GM12878 (cell line): ENCODE results near the gene HMX3. TPM values are rescaled to one million over a fixed set of nuclear protein-coding genes. Genes with fewer than 3 reads are reported as not detected.

ENCODE experiments used
- EED ChIP-seq: sonication (generic); IDR thresholded peaks from 2 replicates; pipeline ENCODE4 v1.6.1; 2016; ENCODE audit warnings: antibody characterized with exemption, low read depth
- EP300 ChIP-seq, 2 experiments: fragments of 150-350 bp in 1 of 2; IDR thresholded peaks; 2 replicates each; pipeline ENCODE4 v1.6.1; 2011 to 2012; ENCODE audit warnings: low read depth in 2 of 2, low read length in 2 of 2, borderline replicate concordance in 1 of 2, improper control_type of control experiment in 1 of 2, inconsistent platforms in 1 of 2; ENCODE audit not compliant: control insufficient read depth in 1 of 2
- ESRRA ChIP-seq: IDR thresholded peaks from 2 replicates; pipeline ENCODE4 v1.6.1; 2012; ENCODE audit warnings: mild to moderate bottlenecking, low read length, improper control_type of control experiment
- ETV6 ChIP-seq, 2 experiments: fragments of 450-650 bp in 1 of 2; IDR thresholded peaks in 1 of 2; conservative IDR thresholded peaks in 1 of 2; 2 replicates each; pipeline ENCODE4 v1.6.1; 2014; ENCODE audit warnings: antibody characterized with exemption in 1 of 2, borderline replicate concordance in 1 of 2, low read depth in 1 of 2, mild to moderate bottlenecking in 1 of 2, moderate library complexity in 1 of 2
- FOXM1 ChIP-seq: IDR thresholded peaks from 2 replicates; pipeline ENCODE4 v1.6.1; 2012; ENCODE audit warnings: low read depth, mild to moderate bottlenecking, inconsistent platforms, low read length, moderate library complexity
- IKZF1 ChIP-seq: fragments of 450-650 bp; conservative IDR thresholded peaks from 2 replicates; pipeline ENCODE4 v1.6.1; 2017; ENCODE audit warnings: antibody characterized with exemption, mild to moderate bottlenecking
- KLF5 ChIP-seq: fragments of 450-650 bp; IDR thresholded peaks from 2 replicates; pipeline ENCODE4 v1.6.1; 2014; ENCODE audit warnings: mild to moderate bottlenecking; ENCODE audit not compliant: partially characterized antibody
- LARP7 ChIP-seq: fragments of 450-650 bp; IDR thresholded peaks from 2 replicates; pipeline ENCODE4 v1.6.1; 2017; ENCODE audit warnings: mild to moderate bottlenecking
- MYC ChIP-seq: IDR thresholded peaks from 2 replicates; pipeline ENCODE4 v1.6.1; 2011; ENCODE audit warnings: mild to moderate bottlenecking, low read length, moderate library complexity, inconsistent platforms; ENCODE audit not compliant: insufficient read depth, insufficient replicate concordance, insufficient read length, severe bottlenecking
- RAD21 ChIP-seq: IDR thresholded peaks from 2 replicates; pipeline ENCODE4 v1.6.1; 2011; ENCODE audit warnings: mild to moderate bottlenecking, low read depth, low read length, moderate library complexity; ENCODE audit not compliant: insufficient read depth
- RUNX3 ChIP-seq: IDR thresholded peaks from 2 replicates; pipeline ENCODE4 v1.6.1; 2012; ENCODE audit warnings: low read length, inconsistent platforms
- SMC3 ChIP-seq: IDR thresholded peaks from 2 replicates; pipeline ENCODE4 v1.6.1; 2011; ENCODE audit warnings: low read length, improper control_type of control experiment, borderline replicate concordance
- SRF ChIP-seq, 2 experiments: IDR thresholded peaks; 2 replicates each; pipeline ENCODE4 v1.6.1; 2011; ENCODE audit warnings: low read depth in 2 of 2, low read length in 2 of 2, mild to moderate bottlenecking in 1 of 2, moderate library complexity in 1 of 2
- ZNF24 ChIP-seq: fragments of 450-650 bp; IDR thresholded peaks from 2 replicates; pipeline ENCODE4 v1.6.1; 2017; ENCODE audit warnings: antibody characterized with exemption, mild to moderate bottlenecking
- polyA plus RNA-seq, 11 experiments: library from polyadenylated mRNA; depleted of rRNA in 4 of 11; unstranded in 6 of 11; stranded (reverse) in 5 of 11; fragments of >200 nt; fragmentation: Nextera tagmentation in 4 of 11; fragmentation: Illumina TruSeq in 1 of 11; extraction: Ambion mirVana in 4 of 11; extraction: Trizol in 1 of 11; gene quantifications; 1 replicate in 1 of 11; 2 replicates in 10 of 11; pipeline versions ENCODE4 v1.2.1 to v1.2.3, GENCODE V29; 2011 to 2016; ENCODE audit warnings: inconsistent platforms in 2 of 11, missing spikeins in 2 of 11, low read depth in 1 of 11
- total RNA-seq, 4 experiments: library from RNA; depleted of rRNA in 3 of 4; stranded (reverse); fragments of >200 nt in 3 of 4; fragmentation: Illumina TruSeq in 1 of 4; extraction: Trizol in 1 of 4; gene quantifications; 2 replicates each; pipeline versions ENCODE4 v1.2.1 to v1.2.3, GENCODE V29; 2013 to 2021
- TF ChIP-seq, protein P1 (sequence below): IDR thresholded peaks from 2 replicates; pipeline ENCODE4 v1.6.1; 2011; ENCODE audit warnings: borderline replicate concordance, low read depth, mild to moderate bottlenecking, moderate library complexity, low read length; ENCODE audit not compliant: insufficient read depth, poor library complexity, severe bottlenecking
- TF ChIP-seq, protein P2 (sequence below): fragments of 450-650 bp; IDR thresholded peaks from 2 replicates; pipeline ENCODE4 v1.6.1; 2017; ENCODE audit warnings: mild to moderate bottlenecking
- TF ChIP-seq, protein P3 (sequence below), 3 experiments: IDR thresholded peaks in 2 of 3; conservative IDR thresholded peaks in 1 of 3; 2 replicates each; pipeline ENCODE4 v1.5.1; 2011; ENCODE audit warnings: low read depth in 3 of 3, low read length in 3 of 3, mild to moderate bottlenecking in 3 of 3, control low read depth in 2 of 3, moderate library complexity in 2 of 3, inconsistent platforms in 1 of 3, mixed read lengths in 1 of 3; ENCODE audit not compliant: control insufficient read depth in 2 of 3, insufficient read depth in 1 of 3; ENCODE audit errors: extremely low read depth in 1 of 3
- TF ChIP-seq, protein P4 (sequence below): IDR thresholded peaks from 2 replicates; pipeline ENCODE4 v1.6.1; 2011; ENCODE audit warnings: low read depth, mild to moderate bottlenecking, low read length, moderate library complexity, borderline replicate concordance; ENCODE audit errors: extremely low read depth
- TF ChIP-seq, protein P5 (sequence below): fragments of 450-650 bp; IDR thresholded peaks from 2 replicates; pipeline ENCODE4 v1.6.1; 2016; ENCODE audit warnings: mild to moderate bottlenecking

Gene HMX3
- total and polyA plus RNA-seq, 10 of the 15 experiments (the other 5 are each of a cell fraction or from before 2014, with no cell fraction given): 0.63 to 60.5 (median 15.3) TPM; not detected in 2

DNA sequence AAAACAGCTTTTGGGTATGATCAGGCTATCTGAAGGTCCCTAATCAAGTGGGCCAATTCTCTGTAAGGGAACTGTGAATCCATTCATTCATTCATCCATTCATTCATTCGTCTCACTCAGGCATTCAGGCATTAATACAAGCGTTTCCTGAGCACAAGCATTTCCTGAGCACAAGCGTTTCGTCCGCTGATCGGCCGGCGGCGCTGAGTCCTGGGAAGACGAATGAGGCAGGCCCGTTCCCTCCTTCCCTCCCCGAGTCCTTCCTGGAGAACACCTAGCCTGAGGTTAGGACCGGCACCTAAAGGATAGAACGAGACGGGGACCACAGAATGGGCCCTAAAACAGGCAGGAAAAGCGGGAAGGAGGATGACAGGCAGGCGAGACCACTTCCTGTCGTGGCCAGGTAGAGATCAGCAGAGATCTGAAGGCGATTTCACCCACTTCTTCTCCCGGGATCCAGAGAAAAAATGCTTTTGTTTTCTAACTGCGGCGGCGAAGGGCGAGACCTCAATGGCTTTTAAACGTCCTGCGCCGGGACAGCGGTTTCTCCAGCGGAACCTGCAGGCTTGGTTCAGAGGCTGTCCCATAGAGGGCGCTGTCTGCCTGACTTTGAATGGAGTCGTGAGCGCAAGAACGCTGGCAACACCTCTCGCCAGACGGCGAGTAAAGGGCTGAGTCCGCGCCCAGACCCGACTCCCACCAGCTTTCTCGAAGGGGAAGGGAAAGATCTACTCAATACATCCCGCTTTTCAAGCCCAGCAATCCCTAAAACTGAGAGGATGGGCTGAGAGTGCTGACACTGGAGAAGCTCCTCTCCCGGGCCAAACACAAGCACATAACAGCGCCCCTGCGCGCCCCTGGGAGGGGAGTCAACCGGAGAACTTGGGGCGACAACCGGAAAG lies 2.9 kb upstream of the HMX3 start (continued):
- TF ChIP-seq, protein P1, sequence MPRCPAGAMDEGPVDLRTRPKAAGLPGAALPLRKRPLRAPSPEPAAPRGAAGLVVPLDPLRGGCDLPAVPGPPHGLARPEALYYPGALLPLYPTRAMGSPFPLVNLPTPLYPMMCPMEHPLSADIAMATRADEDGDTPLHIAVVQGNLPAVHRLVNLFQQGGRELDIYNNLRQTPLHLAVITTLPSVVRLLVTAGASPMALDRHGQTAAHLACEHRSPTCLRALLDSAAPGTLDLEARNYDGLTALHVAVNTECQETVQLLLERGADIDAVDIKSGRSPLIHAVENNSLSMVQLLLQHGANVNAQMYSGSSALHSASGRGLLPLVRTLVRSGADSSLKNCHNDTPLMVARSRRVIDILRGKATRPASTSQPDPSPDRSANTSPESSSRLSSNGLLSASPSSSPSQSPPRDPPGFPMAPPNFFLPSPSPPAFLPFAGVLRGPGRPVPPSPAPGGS: no peak
- TF ChIP-seq ETV6 (conservative IDR thresholded peaks at IDR 0.05 in 1 of 2, IDR thresholded peaks at IDR 0.05 in 1 of 2; ENCODE audit: borderline replicate concordance in 1 of 2, low read depth in 1 of 2): no peak
- TF ChIP-seq, protein P2, sequence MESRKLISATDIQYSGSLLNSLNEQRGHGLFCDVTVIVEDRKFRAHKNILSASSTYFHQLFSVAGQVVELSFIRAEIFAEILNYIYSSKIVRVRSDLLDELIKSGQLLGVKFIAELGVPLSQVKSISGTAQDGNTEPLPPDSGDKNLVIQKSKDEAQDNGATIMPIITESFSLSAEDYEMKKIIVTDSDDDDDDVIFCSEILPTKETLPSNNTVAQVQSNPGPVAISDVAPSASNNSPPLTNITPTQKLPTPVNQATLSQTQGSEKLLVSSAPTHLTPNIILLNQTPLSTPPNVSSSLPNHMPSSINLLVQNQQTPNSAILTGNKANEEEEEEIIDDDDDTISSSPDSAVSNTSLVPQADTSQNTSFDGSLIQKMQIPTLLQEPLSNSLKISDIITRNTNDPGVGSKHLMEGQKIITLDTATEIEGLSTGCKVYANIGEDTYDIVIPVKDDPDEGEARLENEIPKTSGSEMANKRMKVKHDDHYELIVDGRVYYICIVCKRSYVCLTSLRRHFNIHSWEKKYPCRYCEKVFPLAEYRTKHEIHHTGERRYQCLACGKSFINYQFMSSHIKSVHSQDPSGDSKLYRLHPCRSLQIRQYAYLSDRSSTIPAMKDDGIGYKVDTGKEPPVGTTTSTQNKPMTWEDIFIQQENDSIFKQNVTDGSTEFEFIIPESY: no peak
- peak; percentile 89 for TF ChIP-seq ZNF24
- 0 out of 2 replicates have a peak, but pooled peaks have one; percentile 23 for TF ChIP-seq IKZF1
- TF ChIP-seq RAD21: peak; percentile 85
- TF ChIP-seq, protein P3, sequence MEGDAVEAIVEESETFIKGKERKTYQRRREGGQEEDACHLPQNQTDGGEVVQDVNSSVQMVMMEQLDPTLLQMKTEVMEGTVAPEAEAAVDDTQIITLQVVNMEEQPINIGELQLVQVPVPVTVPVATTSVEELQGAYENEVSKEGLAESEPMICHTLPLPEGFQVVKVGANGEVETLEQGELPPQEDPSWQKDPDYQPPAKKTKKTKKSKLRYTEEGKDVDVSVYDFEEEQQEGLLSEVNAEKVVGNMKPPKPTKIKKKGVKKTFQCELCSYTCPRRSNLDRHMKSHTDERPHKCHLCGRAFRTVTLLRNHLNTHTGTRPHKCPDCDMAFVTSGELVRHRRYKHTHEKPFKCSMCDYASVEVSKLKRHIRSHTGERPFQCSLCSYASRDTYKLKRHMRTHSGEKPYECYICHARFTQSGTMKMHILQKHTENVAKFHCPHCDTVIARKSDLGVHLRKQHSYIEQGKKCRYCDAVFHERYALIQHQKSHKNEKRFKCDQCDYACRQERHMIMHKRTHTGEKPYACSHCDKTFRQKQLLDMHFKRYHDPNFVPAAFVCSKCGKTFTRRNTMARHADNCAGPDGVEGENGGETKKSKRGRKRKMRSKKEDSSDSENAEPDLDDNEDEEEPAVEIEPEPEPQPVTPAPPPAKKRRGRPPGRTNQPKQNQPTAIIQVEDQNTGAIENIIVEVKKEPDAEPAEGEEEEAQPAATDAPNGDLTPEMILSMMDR (IDR thresholded peaks at IDR 0.05 in 2 of 3, conservative IDR thresholded peaks at IDR 0.05 in 1 of 3; ENCODE audit: control insufficient read depth in 2 of 3, extremely low read depth in 1 of 3, insufficient read depth in 1 of 3, low read depth in 3 of 3, low read length in 3 of 3): peak; percentile 90 to 97 (median 94); a peak in 5 of 6 replicates
- no peak for TF ChIP-seq SRF (IDR thresholded peaks at IDR 0.05; ENCODE audit: low read depth in 2 of 2, low read length in 2 of 2)
- no peak; the same call in 1 of the 2 replicates for TF ChIP-seq FOXM1
- TF ChIP-seq, protein P4, sequence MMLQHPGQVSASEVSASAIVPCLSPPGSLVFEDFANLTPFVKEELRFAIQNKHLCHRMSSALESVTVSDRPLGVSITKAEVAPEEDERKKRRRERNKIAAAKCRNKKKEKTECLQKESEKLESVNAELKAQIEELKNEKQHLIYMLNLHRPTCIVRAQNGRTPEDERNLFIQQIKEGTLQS: no peak
- TF ChIP-seq LARP7: 0 out of 2 replicates have a peak, but pooled peaks have one; percentile 20
- peak; percentile 64 for TF ChIP-seq EED
- no peak for TF ChIP-seq KLF5
- TF ChIP-seq ESRRA: peak; percentile 80; the same call in 1 of the 2 replicates
- TF ChIP-seq, protein P5, sequence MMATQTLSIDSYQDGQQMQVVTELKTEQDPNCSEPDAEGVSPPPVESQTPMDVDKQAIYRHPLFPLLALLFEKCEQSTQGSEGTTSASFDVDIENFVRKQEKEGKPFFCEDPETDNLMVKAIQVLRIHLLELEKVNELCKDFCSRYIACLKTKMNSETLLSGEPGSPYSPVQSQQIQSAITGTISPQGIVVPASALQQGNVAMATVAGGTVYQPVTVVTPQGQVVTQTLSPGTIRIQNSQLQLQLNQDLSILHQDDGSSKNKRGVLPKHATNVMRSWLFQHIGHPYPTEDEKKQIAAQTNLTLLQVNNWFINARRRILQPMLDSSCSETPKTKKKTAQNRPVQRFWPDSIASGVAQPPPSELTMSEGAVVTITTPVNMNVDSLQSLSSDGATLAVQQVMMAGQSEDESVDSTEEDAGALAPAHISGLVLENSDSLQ: 0 out of 2 replicates have a peak, but pooled peaks have one; percentile 11
- no peak for TF ChIP-seq EP300 (IDR thresholded peaks at IDR 0.05; ENCODE audit: borderline replicate concordance in 1 of 2, control insufficient read depth in 1 of 2, low read depth in 2 of 2, low read length in 2 of 2)
- peak; percentile 90 for TF ChIP-seq SMC3
- TF ChIP-seq RUNX3: peak; percentile 68
- TF ChIP-seq MYC: no peak
